ENCODE measurements around the gene TMEM45A. TPM values are rescaled to one million over a fixed set of nuclear protein-coding genes. Genes with fewer than 3 reads are reported as not detected.

TMEM45A gene
- total RNA-seq, 2 donors from 2014 or later: 5.8 to 7.8 TPM

DNA sequence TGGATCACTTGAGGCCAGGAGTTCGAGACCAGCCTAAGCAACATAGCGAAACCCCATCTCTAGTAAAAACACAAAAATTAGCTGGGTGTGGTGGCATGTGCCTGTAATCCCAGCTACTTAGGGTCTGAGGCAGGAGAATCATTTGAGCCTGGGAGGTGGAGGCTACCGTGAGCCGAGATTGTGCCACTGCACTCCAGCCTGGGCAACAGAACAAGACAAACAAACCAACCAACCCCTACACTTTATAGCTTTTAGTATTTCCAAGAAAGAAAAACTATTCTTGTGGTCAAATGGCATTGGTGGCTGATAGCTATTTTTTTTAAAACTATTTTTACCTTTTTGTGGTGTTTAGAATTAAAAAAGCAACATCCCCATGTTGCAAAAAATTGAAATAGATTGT is 7.2 kb downstream of the TMEM45A start:
- H3K4me1 ChIP-seq (ENCODE audit: control insufficient read depth, insufficient read depth, low read length): no peaks in the 10 kb centered on the region
- Mint-ChIP-seq H3K9me3 (no peaks in the 10 kb centered on the region), H3K4me3 (no peak overlapping the region), H3K36me3 (ENCODE audit: low read depth) (no peaks in the 10 kb centered on the region), H3K27ac (no peak overlapping the region), H3K4me1 (peaks cover 3% of the 10 kb centered on the region), H3K27me3 (ENCODE audit: insufficient read depth) (peaks cover under 1% of the 10 kb centered on the region)
- TF ChIP-seq, protein P1, sequence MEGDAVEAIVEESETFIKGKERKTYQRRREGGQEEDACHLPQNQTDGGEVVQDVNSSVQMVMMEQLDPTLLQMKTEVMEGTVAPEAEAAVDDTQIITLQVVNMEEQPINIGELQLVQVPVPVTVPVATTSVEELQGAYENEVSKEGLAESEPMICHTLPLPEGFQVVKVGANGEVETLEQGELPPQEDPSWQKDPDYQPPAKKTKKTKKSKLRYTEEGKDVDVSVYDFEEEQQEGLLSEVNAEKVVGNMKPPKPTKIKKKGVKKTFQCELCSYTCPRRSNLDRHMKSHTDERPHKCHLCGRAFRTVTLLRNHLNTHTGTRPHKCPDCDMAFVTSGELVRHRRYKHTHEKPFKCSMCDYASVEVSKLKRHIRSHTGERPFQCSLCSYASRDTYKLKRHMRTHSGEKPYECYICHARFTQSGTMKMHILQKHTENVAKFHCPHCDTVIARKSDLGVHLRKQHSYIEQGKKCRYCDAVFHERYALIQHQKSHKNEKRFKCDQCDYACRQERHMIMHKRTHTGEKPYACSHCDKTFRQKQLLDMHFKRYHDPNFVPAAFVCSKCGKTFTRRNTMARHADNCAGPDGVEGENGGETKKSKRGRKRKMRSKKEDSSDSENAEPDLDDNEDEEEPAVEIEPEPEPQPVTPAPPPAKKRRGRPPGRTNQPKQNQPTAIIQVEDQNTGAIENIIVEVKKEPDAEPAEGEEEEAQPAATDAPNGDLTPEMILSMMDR (conservative IDR thresholded peaks at IDR 0.05): no peak
- H3K9me3 ChIP-seq (ENCODE audit: control insufficient read depth, low read length): no peaks in the 10 kb centered on the region
- H3K27ac ChIP-seq (ENCODE audit: low read depth, low read length): no peak overlapping the region
- WGBS, 2 experiments (ENCODE audit: insufficient coverage in 1 of 2, insufficient read length in 1 of 2): 98% methylated on average over 4 of the region's 4 CpGs; no CpG with 5 or more reads in 1 of the 2 experiments
- H3K36me3 ChIP-seq (ENCODE audit: control insufficient read depth, insufficient read depth, low read length): no peaks in the 10 kb centered on the region
- no peak overlapping the region for H3K9ac ChIP-seq (ENCODE audit: extremely low read depth, low read length, poor library complexity, severe bottlenecking)
- no peak for DNase-seq
- no peaks in the 10 kb centered on the region for H3K27me3 ChIP-seq (ENCODE audit: control insufficient read depth, insufficient read depth, low read length, poor library complexity, severe bottlenecking)
- H3K4me3 ChIP-seq (ENCODE audit: low read length): no peak overlapping the region

DNA sequence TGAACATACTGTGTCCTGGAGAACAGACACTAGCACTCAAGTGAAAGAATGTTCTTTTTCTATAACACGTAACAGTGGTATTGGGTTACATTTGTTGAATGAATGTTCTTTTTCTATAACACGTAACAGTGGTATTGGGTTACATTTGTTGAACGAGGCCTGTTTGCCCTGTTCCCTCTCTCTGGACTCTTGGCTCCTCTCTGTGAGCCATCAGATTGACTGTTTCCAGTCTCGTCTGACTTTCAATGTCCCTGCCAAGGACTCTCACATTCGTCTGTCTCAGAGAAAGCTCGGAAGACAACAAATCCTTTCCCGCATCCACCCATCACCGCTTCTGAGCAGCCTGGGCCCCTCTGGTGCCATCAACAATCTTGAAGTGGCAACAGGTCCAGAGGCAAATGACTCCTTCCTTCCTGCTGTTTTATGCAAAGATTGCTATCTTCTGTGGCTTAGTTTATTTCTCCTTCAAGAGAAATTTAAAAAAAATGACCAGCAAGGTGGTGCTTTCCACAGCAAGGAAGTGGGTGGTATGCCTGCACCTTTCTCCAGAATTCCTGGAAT is 8.0 kb downstream of the TMEM45A start:
- H3K27me3 Mint-ChIP-seq (ENCODE audit: insufficient read depth): peaks cover 4% of the 10 kb centered on the region
- WGBS, 2 experiments (ENCODE audit: insufficient coverage in 1 of 2, insufficient read length in 1 of 2): 88 to 92% methylated on average over 8 of the region's 8 CpGs
- TF ChIP-seq, protein P1 (conservative IDR thresholded peaks at IDR 0.05): no peak

DNA sequence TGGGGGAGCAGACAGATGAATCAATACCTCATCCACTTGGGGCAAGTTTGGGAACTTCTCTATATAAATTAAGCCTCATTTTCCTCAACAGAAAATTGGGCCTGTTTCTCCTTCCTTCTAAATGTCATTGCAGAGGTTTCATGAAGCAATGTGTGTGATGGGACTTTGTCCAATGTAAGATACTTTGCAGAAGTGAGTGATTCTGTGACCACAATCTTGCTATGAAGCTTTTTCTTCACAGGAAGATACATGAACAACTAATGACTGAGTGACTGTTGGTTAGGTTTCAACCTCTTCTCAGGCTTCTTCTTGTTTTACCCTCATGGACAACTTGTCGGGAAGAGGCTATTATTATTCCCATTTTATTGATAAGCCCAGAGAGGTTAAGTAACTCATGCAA is 11.0 kb downstream of the TMEM45A start:
- H3K36me3 Mint-ChIP-seq (ENCODE audit: low read depth): no peaks in the 10 kb centered on the region
- H3K27ac Mint-ChIP-seq: no peak overlapping the region
- peaks cover 3% of the 10 kb centered on the region for H3K4me1 Mint-ChIP-seq
- no peak overlapping the region for H3K4me3 Mint-ChIP-seq
- Histone ChIP-seq H3K4me3 (ENCODE audit: low read length) (no peak overlapping the region), H3K27me3 (ENCODE audit: control insufficient read depth, insufficient read depth, low read length, poor library complexity, severe bottlenecking) (no peaks in the 10 kb centered on the region), H3K9ac (ENCODE audit: extremely low read depth, low read length, poor library complexity, severe bottlenecking) (no peak overlapping the region), H3K36me3 (ENCODE audit: control insufficient read depth, insufficient read depth, low read length) (no peaks in the 10 kb centered on the region), H3K4me1 (ENCODE audit: control insufficient read depth, insufficient read depth, low read length) (no peaks in the 10 kb centered on the region), H3K9me3 (ENCODE audit: control insufficient read depth, low read length) (peaks cover 7% of the 10 kb centered on the region), H3K27ac (ENCODE audit: low read depth, low read length) (no peak overlapping the region)
- DNase-seq: no peak
- TF ChIP-seq, protein P1 (conservative IDR thresholded peaks at IDR 0.05): no peak
- WGBS, 2 experiments (ENCODE audit: insufficient coverage in 1 of 2, insufficient read length in 1 of 2): 88 to 100% methylated on average over 1 of the region's 1 CpG
- peaks cover 9% of the 10 kb centered on the region for H3K27me3 Mint-ChIP-seq (ENCODE audit: insufficient read depth)
- H3K9me3 Mint-ChIP-seq: peaks cover 8% of the 10 kb centered on the region

More for the DNA sequence above, 8.0 kb downstream of the TMEM45A start:
- no peak overlapping the region for H3K4me3 Mint-ChIP-seq
- peaks cover 3% of the 10 kb centered on the region for H3K4me1 Mint-ChIP-seq
- H3K9ac ChIP-seq (ENCODE audit: extremely low read depth, low read length, poor library complexity, severe bottlenecking): no peak overlapping the region
- H3K4me1 ChIP-seq (ENCODE audit: control insufficient read depth, insufficient read depth, low read length): no peaks in the 10 kb centered on the region
- no peak for DNase-seq
- H3K36me3 ChIP-seq (ENCODE audit: control insufficient read depth, insufficient read depth, low read length): no peaks in the 10 kb centered on the region
- H3K9me3 ChIP-seq (ENCODE audit: control insufficient read depth, low read length): no peaks in the 10 kb centered on the region
- no peak overlapping the region for H3K4me3 ChIP-seq (ENCODE audit: low read length)
- no peak overlapping the region for H3K27ac Mint-ChIP-seq
- H3K9me3 Mint-ChIP-seq: no peaks in the 10 kb centered on the region
- no peaks in the 10 kb centered on the region for H3K36me3 Mint-ChIP-seq (ENCODE audit: low read depth)
- H3K27me3 ChIP-seq (ENCODE audit: control insufficient read depth, insufficient read depth, low read length, poor library complexity, severe bottlenecking): no peaks in the 10 kb centered on the region
- no peak overlapping the region for H3K27ac ChIP-seq (ENCODE audit: low read depth, low read length)

All from endodermal cell (in vitro differentiated cells).